Activated effector memory CD4-positive, alpha-beta T cell treated with Interleukin-2 at 50 U/mL for 16 hours (primary cell): ENCODE data around the gene TRIM22.
A peak's percentile ranks its signal among the peaks of the same experiment; 100 is the strongest.
"Not testable (repeated sequence)": the region's sequence is repeated elsewhere in the genome, so short reads cannot be mapped to it uniquely, and the experiment has no call there.

Experiments
- DNase-seq: peaks from one replicate; pipeline ENCODE4 v3.0.0-alpha.2; 2020

Gene TRIM22, protein sequence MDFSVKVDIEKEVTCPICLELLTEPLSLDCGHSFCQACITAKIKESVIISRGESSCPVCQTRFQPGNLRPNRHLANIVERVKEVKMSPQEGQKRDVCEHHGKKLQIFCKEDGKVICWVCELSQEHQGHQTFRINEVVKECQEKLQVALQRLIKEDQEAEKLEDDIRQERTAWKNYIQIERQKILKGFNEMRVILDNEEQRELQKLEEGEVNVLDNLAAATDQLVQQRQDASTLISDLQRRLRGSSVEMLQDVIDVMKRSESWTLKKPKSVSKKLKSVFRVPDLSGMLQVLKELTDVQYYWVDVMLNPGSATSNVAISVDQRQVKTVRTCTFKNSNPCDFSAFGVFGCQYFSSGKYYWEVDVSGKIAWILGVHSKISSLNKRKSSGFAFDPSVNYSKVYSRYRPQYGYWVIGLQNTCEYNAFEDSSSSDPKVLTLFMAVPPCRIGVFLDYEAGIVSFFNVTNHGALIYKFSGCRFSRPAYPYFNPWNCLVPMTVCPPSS

DNA sequence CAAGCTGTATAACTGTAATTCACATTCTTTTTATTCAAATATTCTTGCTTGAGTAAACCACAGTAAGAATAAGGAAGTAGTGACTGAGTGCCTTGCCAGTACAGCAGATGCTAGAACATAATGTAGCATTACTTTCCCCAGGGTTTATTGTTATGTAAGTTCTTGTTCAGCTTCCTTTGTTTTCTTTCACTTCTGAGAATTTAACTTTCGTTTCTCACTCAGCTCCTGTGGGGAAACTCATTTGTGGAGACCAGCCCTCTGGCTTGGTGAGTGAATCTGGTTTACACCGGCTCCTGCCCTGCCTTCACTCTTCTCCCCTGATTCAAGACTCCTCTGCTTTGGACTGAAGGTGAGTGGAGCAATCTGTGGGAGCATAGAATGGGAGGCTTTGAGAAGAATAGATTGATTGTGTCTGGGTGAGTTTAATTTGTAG is at the start of gene TRIM22:
TSS of gene TRIM22 (plus strand) at position 240 of the 433 bp plus-strand sequence. CDS start 6,443 bp downstream, outside the sequence.
- peak; percentile 40 for DNase-seq

DNA sequence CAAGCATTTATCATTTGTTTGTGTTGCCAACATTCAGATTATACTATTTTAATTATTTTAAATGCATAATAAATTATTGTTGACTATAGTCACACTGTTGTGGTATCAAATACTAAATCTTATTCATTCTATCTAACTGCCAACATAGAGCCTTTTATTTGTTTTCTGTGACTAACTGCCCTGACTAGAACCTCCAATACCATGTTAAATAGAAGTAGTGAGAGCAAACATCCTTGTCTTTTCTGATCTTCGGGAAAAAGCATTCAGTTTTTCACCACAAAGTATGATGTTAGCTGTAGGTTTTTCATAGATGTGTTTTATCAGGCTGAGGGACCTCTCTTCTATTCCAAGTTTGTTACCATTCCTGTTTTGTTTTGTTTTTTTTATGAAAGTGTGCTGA is 49.6 kb upstream of the TRIM22 start:
- no peak for DNase-seq

DNA sequence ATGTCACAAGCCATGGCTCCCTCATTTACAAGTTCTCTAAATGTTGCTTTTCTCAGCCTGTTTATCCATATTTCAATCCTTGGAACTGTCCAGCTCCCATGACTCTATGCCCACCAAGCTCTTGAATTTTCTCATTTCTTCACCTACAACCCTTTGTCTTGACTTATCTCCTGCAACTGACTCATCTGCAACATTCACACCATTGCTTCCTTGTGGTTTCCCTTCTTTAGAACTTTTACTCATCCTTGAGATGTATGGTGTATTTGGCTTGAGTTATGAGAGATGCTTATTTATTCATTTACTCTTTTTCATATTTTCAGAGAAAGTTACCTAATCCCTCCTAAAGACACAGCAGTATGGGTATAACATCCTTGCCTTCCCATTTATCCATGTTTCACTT is 46.0 kb upstream of the TRIM22 start:
- DNase-seq: no peak

DNA sequence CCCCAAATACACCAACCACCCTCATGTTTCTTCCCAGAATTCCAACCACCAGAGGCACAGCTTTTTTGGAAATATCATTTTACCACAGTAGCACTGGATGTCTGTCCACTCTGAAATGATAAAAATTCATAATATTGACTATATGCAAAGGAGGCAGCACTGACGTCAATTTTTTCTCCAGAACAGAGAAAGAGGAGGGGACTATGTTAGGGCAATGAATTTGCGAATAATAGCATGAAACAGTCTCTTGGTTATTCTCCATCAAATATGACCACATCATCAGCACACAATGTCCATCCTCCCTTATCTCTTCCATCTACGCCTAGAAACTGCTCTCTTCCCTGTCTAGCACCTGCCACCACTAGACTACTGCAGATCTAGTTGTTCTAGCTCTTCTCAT is 43.5 kb upstream of the TRIM22 start:
- DNase-seq: no peak

DNA sequence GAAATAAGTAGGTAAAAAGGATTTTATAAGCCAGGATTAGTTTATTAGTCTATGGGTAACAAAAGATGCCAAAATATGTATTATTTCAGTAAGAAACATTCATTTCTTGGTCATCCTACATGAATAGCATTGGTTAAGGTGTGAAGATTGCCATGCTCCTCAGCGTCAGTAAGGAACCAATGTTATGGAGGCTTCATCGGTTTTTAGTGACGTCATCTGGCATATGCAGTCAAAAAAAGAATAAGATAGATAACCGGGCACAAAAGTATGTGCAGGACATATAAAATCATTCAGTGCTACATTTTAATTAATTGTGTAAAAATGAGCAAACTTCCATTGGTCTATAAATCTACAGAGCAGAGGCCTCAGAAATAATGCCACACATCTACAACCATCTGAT is 34.1 kb upstream of the TRIM22 start:
- DNase-seq: no peak

DNA sequence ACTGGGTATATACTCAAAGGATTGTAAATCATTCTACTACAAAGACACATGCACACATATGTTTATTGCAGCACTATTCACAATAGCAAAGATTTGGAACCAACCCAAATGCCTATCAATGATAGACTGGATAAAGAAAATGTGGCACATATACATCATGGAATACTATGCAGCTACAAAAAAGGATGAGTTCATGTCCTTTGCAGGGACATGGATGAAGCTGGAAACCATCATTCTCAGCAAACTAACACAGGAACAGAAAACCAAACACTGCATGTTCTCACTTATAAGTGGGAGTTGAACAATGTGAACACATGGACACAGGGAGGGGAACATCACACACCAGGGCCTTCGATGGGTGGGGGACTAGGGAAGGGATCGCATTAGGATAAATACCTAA is 32.6 kb upstream of the TRIM22 start:
- DNase-seq: not testable (repeated sequence)

DNA sequence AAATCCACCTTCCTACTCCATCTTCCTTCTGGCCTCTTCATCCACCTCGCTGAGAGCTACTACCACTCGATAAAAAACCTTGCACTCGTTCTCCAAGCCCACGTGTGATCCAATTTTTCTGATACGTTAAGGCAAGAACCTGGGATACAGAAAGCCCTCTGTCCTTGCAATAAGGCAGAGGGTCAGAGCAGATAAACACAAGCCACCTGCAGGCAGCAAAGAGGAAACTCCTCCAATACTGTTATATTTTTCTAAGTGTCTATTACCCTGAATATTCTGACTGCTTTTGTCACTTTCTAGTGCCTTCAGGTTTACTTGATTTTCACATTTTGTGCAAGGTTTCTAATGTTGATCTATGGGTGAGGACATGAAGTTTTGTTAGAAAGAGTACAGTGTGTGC is 31.3 kb upstream of the TRIM22 start:
- no peak for DNase-seq

DNA sequence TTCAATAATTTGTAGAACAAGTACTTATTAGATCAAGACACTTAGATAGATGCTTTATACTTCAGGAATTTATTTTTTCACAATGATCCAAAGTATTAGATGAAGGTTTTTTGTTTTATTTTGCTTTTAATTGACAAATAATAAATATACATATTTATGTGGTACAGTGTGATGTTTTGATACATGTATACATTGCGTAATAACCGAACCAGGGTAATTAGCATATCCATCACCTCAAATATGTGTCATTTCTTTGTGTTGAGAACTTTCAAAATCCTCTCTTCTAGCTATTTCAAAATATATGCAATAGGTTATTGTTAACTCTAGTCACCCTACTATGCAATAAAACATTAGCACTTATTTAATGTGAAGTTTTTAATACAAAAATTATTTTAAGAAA is 26.1 kb upstream of the TRIM22 start:
- DNase-seq: no peak

DNA sequence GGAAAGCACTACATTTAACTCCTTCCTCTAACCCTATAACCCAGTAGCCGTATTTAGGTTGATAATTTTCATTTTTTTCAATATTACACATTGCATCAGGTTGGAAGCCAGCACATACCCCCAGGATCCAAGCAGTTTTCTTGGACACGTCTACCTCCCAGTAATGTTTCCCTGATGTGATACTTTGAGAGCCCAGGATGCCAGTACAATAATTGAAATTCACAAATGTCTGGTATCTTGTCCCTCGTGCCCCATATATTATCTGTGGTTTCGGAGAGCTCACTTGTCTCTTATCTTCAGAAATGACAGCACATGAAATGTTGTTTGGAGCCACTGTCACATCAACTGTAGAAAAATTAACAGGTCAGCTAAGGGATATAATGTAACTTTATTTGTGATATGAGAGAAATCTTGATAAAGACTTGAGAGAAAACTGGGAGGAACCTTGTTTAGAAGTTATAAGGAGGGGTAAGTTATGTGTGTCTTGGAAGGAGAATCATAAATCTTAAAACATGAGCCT is 24.5 kb upstream of the TRIM22 start:
- no peak for DNase-seq

DNA sequence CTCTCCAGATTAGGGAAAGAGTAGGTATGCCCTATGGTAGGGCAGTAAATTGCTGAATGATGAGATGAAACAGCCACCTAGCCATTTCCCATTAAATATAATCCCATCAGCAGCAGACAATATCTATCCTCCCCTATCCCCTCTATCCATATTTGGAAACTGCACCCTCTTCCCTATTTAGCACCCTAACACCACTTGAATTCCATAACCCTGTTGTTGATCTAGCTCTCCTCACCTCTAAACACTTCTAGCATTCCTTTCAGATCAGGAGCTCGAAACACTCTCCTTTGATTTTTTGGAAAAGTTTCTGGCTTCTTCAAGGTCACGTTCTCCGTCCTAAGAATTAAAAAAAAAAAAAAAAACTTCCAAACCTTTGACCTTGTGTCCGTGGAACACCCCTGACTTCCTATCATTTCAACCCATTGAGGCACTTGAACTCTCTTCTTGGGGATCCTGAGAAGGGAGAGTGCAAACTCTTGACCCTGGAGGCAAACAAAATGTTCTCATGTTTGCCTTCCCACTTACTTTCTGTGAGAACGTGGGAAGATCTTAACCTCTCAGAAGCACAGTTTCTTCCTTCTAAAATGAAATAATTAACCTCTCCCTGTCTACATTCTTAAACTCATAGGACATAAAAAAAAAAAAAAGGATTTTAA is 23.7 kb upstream of the TRIM22 start:
- DNase-seq: no peak

DNA sequence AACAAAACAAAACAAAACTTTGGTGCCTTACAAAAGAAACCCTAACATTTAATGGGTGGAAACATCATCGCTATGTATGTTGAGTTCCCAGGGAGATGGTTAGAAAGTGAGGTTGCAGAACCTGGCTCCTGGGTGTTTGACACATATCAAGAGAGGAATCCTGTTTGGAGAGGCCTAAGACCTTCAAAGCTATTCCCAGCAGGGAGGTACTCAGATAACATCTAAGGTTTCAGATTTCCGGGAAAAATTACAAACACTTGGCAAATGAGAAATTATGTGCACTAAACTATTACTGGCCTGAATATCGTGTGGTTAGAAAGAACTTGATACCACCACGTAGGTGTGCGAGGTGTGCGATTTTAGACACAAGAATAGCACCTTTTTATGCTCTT is 23.2 kb upstream of the TRIM22 start:
- no peak for DNase-seq

DNA sequence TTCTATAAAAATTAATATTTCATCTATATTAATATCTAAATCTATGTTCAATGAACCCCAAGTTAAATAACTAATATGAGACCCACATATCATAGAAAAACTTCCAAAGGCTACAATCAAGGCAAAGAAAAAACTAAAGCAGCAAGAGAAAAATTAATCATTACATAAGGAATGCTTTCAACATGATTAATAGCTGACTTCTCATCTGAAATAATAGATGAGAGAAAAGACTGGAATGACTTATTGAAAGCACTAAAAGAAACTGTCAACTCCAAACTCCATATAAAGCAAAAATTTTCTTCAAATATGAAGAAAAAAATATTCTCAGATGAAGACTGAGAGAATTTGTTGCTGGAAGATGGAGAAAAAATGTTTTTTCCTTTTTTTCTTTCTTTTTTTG is 17.8 kb upstream of the TRIM22 start:
- DNase-seq: no peak

DNA sequence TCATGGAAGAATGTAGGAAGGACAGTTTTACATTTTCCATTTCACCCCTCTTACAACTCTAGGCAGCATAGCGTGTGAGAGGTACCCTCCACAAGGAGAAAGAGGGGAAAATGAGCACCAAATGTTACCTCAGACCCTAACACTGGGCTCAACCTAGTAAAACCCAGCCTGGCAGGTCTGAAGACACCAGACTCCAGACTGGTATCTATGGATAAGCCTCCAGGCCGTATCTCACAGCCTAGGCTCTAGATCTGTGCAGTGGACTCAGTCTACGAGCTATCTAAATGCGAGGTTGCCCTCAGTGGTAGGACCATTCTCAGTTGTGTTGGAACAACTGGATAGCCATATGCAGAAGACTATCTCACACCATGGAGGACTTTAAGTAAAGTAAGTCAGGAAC is 15.2 kb upstream of the TRIM22 start:
- no peak for DNase-seq

DNA sequence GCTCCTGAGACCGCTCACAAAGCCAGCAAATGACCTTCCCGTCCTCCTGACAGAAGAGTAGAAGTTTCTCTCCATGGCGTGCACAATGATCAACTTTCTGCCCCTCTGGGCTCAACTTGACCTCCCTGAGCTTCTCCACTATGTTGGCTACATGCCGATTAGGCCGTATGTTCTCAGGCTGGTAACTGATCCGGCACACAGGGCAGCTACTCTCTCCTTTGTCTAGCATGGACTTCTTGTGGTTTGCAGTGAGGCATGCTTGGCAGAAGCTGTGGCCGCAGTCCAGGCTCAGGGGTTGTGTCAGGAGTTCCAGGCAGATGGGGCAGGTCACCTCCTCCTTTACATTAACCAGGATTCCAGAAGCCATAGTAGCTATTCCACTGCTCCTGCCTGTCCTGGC is 9.8 kb upstream of the TRIM22 start:
- no peak for DNase-seq

DNA sequence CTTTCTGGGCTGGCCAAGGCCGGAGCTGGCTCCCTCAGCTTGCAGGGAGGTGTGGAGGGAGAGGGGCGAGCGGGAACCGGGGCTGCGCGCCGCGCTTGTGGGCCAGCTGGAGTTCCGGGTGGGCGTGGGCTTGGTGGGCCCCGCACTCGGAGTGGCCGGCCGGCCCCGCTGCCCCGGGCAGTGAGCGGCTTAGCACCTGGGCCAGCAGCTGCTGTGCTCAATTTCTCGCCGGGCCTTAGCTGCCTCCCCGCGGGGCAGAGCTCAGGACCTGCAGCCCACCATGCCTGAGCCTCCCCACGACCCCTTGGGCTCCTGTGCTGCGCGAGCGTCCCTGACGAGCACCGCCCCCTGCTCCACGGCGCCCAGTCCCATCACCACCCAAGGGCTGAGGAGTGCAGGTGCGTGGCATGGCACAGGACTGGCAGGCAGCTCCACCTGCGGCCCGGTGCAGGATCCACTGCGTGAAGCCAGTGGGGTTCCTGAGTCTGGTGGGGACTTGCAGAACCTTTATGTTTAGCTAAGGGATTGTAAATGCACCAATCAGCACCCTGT is 6.6 kb upstream of the TRIM22 start:
- not testable (repeated sequence) for DNase-seq

DNA sequence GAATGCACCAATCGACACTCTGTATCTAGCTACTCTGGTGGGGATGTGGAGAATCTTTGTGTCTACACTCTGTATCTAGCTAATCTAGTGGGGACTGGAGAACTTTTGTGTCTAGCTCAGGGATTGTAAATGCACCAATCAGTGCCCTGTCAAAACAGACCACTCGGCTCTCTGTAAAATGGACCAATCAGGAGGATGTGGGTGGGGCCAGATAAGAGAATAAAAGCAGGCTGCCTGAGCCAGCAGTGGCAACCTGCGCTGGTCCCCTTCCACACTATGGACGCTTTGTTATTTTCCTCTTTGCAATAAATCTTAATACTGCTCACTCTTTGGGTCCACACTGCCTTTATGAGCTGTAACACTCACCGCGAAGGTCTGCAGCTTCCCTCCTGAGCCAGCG is 6.0 kb upstream of the TRIM22 start:
- not testable (repeated sequence) for DNase-seq

DNA sequence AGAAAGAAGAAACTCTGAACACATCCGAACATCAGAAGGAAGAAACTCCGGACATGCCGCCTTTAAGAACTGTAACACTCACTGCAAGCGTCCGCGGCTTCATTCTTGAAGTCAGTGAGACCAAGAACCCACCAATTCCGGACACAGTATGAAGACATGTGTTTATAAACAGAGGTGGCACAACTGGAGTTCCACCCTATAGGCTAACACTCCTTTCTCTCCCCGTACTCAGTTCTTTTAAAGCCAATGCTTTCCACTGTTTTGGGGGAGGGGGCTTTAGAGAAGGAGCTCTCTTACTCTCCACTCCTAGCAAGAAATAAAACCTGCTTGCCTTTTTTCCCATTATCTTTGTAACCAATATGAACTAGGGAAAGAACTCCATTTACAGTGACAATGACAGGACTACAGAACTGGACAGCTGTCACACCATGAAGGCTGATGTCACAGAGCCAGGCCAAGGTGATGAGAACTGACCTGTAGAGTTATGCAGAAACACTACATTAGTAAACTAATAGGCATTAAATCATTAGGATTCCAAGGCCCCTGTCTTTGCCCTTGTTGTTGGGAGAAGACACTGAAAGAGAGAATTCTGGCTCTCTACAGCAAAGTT is 5.4 kb upstream of the TRIM22 start:
- no peak for DNase-seq

DNA sequence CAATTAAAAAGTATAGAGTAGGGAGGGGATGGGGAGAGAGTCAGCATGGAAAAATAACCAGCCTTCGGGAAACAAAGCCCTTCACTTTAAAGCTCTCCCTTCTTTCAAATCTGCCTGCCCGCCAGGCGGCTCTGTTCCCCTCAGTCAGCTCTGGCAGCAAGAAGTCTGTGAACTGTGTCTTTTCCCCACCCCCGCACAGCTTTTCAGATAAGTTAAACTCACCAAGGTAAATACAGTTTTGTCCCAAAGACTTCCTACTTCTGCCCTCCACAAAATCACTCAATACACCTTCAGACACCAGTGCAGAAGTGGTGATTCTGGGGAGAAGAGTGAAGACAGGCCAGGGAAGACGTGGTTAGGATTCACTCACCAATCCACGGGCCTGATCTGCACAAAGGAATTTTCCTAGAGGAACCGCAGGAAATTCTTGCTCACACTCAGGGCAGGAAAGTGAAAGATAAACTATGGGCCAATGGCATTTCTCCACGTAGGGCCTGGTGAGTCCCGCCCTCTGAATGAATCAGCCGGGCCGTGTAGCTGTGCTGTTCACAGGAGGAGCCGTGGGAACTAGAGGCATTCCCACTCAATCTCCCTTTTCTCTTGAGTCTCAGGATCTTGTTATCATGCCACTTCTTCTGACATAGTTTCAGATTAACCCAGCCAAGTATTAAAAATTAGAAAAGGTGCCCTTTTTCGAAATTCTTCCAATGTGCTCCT is 4.8 kb upstream of the TRIM22 start, which contains the start of gene TRIM5:
TSS of gene TRIM5 (minus strand) at position 429 of the 717 bp plus-strand sequence. CDS start 4,897 bp downstream, outside the sequence.
- peak; percentile 62 for DNase-seq

DNA sequence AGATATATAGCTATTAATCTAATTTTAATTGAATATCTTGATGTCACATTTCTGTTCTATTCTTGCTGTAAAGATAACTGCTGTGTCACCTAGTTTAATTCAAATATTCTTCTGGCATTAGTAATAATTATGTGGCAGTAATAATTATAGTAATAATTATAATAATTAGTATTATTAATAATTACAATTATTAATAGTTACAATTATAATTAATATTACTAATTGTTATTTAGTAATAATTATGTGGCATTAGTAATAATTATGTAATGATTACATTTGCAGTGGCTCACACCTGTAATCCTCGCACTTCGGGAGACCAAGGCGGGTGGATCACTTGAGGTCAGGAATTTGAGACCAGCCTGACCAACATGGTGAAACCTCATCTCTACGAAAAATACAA is 3.2 kb upstream of the TRIM22 start:
- DNase-seq: no peak

DNA sequence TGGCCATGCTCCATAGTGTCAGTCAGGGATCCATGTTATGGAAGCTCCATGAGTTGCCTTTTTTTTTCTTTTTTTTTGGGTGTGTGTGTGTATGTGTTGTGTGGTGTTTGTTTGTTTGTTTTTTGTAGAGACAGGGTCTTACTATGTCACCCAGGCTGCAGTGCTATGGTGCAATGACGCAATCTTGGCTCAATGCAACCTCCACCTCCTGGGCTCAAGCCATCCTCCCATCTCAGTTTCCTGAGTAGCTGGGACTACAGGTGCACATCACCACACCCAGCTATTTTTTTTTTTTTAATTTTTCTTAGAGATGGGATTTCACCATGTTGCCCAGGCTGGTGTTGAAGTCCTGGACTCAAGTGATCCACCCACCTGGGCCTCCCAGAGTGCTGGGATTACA is 1.1 kb upstream of the TRIM22 start:
- no peak for DNase-seq

DNA sequence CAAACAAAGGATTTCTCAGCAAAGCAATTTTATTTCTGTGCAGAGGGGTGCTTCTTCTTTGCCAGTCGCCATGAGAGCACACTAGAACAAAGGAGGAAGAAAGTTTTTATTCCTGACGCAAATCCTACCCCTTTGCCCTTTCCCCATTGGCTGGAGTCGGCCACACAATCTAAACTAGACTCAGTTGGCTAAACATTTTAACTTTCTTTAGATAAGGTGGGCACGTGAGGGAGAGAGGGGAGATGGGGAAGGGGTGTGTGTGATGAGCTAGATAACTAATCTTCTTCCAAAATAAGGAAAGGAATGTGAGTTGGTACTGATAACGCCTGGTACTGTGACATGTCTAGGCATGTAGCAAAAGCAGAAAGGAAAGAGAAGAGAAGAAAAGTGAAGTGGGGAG is 626 bp downstream of the TRIM22 start:
- no peak for DNase-seq

DNA sequence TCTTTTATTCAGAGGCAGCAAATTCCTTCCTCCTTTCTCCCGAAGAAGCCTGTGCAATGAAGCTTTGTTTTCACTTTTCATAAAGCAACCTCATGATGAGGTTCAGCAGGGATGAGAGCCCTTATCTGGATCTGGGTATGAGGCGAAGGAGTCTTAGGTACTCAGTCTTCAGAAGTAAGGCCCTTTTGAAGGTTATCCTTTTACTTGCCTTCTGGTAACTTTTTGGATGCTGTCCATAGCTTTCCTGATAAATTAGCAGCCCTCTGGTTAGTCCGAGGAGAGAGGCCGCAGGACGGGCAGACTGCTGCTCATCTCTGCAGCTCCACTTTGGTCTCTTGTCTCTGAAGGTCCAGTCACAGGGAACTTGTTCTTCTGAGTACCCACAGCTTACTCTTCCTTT is 1.1 kb downstream of the TRIM22 start:
- no peak for DNase-seq
